GM12872 (cell line): Measurements from ENCODE around the gene ACVRL1.

Experiments used
- CTCF ChIP-seq: IDR thresholded peaks from 3 replicates; pipeline ENCODE4 v1.5.1; 2011; ENCODE audit warnings: low read depth, mild to moderate bottlenecking, low read length, moderate library complexity; ENCODE audit not compliant: insufficient read depth

ACVRL1 gene

GRCh38 chr12:51910691-51911090 is 3.4 kb downstream of the ACVRL1 start:
- no peak for TF ChIP-seq CTCF

GRCh38 chr12:51911307-51911706 is 4.0 kb downstream of the ACVRL1 start:
- TF ChIP-seq CTCF = no peak

- TF ChIP-seq CTCF = no peak
These were observed 4.7 kb downstream of the ACVRL1 start for GRCh38 chr12:51911788-51912711.

- TF ChIP-seq CTCF = peak; percentile 18; the same call in 1 of the 3 replicates
These were observed 6.0 kb downstream of the ACVRL1 start for GRCh38 chr12:51913071-51914033.

- no peak for TF ChIP-seq CTCF
These were observed 7.0 kb downstream of the ACVRL1 start for GRCh38 chr12:51914034-51914923.

GRCh38 chr12:51915003-51915625 is 7.8 kb downstream of the ACVRL1 start:
- TF ChIP-seq CTCF = no peak
